Measurements from ENCODE around the gene HOXC9.

DNA sequence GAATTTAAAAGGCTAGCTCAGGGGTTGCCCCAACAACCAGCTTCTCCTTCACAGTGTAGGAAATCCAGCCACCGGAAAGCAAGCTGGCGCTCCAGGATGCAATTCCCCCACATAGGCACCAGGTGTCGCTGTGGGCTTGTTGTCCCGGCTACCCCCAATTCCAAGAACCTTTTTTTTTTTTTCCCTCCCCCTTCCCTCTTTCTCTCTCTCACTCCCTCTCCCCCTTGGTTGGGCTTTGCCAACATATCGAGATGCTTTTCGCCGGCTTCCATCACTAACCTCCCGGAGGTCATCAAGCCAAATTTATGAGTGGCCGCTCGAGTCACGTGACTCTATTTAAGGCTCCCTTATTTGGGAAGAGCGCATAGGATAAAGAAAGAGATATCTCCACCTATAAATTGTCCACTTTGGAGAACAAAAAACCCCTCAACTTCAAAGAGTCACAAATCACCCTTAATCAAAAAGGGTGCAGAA, 32.7 kb downstream of the HOXC9 start, which contains the start of gene HOXC5:
- TF ChIP-seq, protein P1, sequence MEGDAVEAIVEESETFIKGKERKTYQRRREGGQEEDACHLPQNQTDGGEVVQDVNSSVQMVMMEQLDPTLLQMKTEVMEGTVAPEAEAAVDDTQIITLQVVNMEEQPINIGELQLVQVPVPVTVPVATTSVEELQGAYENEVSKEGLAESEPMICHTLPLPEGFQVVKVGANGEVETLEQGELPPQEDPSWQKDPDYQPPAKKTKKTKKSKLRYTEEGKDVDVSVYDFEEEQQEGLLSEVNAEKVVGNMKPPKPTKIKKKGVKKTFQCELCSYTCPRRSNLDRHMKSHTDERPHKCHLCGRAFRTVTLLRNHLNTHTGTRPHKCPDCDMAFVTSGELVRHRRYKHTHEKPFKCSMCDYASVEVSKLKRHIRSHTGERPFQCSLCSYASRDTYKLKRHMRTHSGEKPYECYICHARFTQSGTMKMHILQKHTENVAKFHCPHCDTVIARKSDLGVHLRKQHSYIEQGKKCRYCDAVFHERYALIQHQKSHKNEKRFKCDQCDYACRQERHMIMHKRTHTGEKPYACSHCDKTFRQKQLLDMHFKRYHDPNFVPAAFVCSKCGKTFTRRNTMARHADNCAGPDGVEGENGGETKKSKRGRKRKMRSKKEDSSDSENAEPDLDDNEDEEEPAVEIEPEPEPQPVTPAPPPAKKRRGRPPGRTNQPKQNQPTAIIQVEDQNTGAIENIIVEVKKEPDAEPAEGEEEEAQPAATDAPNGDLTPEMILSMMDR (IDR thresholded peaks at IDR 0.05): peak; percentile 99
- TF ChIP-seq ZFX (IDR thresholded peaks at IDR 0.05; ENCODE audit: borderline replicate concordance): no peak

All from 22Rv1 (cell line).